Testis (tissue), 2 donors: Measurements from ENCODE around the gene DMTF1.

Experiments
- POLR2A ChIP-seq: fragments of 450-650 bp; IDR thresholded peaks from one replicate; pipeline ENCODE4 v1.6.1; 2017; ENCODE audit warnings: antibody characterized with exemption, mild to moderate bottlenecking, moderate library complexity
- TF ChIP-seq, protein P1 (sequence below), 3 experiments: fragments of 450-650 bp in 2 of 3; fragments of 200-600 bp in 1 of 3; sonication (generic) in 1 of 3; IDR thresholded peaks; one replicate each; pipeline ENCODE4 v1.5.1; 2016 to 2019; ENCODE audit warnings: antibody characterized with exemption in 3 of 3, mild to moderate bottlenecking in 2 of 3, moderate library complexity in 1 of 3

- TF ChIP-seq, protein P1, sequence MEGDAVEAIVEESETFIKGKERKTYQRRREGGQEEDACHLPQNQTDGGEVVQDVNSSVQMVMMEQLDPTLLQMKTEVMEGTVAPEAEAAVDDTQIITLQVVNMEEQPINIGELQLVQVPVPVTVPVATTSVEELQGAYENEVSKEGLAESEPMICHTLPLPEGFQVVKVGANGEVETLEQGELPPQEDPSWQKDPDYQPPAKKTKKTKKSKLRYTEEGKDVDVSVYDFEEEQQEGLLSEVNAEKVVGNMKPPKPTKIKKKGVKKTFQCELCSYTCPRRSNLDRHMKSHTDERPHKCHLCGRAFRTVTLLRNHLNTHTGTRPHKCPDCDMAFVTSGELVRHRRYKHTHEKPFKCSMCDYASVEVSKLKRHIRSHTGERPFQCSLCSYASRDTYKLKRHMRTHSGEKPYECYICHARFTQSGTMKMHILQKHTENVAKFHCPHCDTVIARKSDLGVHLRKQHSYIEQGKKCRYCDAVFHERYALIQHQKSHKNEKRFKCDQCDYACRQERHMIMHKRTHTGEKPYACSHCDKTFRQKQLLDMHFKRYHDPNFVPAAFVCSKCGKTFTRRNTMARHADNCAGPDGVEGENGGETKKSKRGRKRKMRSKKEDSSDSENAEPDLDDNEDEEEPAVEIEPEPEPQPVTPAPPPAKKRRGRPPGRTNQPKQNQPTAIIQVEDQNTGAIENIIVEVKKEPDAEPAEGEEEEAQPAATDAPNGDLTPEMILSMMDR (IDR thresholded peaks at IDR 0.05), result no peak
- TF ChIP-seq POLR2A, result no peak
Observed at GRCh38 chr7:87152897-87153641, 816 bp downstream of the DMTF1 start.
